ENCODE data around the gene NMRK2.

DNA sequence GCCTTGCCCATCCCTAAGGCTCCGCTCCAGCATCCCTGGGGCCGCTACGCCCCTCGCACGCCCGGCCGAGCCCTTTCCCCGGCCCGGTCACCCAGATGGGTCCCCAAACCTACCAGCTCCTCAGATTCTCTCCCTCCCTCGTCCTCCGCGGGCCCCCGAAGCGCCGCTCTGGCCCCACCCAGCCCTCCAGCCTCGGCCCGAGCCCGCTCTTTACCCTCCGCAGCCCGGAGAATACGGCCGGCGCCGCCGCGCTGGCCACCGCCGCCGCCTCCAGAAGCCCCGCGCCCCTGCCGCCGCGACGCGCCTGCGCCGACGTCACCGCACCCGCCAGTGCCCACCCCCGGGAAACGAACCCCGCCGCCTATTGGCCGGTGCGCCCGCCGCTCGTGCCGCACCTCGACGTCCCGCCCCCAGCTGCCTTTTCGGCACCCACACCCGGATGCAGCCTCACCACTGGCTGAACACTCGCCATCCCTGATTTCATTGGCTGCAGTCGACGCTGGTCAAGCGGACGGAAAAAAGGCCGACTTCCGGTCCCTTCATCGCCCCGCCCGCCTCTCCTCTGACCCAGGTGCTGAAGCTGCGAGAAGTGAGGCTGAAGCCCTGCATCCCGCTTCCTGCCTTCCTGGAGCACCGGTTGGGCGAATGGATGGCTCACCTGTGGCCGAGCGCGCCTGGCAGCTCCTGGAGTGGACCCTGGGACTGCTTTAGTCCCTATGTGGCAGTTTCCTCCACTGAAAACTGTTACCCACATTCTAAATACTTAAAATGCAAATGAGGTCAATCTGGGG lies 38.1 kb downstream of the NMRK2 start, which contains the start of gene DAPK3:
- TF ChIP-seq, protein P1, sequence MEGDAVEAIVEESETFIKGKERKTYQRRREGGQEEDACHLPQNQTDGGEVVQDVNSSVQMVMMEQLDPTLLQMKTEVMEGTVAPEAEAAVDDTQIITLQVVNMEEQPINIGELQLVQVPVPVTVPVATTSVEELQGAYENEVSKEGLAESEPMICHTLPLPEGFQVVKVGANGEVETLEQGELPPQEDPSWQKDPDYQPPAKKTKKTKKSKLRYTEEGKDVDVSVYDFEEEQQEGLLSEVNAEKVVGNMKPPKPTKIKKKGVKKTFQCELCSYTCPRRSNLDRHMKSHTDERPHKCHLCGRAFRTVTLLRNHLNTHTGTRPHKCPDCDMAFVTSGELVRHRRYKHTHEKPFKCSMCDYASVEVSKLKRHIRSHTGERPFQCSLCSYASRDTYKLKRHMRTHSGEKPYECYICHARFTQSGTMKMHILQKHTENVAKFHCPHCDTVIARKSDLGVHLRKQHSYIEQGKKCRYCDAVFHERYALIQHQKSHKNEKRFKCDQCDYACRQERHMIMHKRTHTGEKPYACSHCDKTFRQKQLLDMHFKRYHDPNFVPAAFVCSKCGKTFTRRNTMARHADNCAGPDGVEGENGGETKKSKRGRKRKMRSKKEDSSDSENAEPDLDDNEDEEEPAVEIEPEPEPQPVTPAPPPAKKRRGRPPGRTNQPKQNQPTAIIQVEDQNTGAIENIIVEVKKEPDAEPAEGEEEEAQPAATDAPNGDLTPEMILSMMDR (IDR thresholded peaks at IDR 0.05; ENCODE audit: poor library complexity) = no peak
- TF ChIP-seq EZH2phosphoT487 (IDR thresholded peaks at IDR 0.05; ENCODE audit: low read depth, severe bottlenecking, unreplicated experiment) = no peak
